ENCODE measurements around the gene NPAS3. TPM values are rescaled to one million over a fixed set of nuclear protein-coding genes. Genes with fewer than 3 reads are reported as not detected.

NPAS3 gene
- total and polyA plus RNA-seq, 8 donors, result 0.23 to 2.8 (median 1.4) TPM

DNA sequence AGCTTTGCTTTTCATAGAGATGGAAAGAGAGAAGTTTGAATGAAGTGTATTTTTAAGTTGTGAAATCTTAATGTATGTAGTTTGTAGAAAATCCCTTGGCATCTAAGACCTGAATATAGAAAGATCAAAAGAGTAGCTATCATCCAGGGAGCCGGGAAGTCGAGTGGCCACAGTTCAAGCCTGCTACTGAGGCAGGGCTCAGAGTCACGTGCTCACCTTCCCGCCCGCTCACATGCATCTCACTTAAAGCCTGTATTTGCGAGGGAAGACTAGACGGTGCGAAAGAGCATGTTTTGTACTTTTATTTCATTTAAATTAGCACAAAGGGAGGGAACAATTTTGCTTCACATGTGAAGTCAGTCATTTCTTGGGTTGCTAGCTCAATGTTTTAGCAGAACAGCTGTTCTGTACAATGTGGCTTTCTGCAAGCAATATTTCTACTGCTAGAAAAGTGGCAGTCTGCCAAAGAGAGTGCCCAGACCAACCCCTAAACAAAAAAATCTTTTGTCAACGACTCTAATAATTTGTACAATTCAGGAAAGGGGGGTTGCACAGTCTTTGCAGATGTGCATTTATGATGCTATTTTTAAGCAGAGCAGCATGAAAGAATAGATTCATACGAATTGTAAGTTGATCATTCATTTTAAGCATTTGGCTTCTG, 290.7 kb downstream of the NPAS3 start:
- Histone ChIP-seq H3K36me3 (no peaks in the 10 kb centered on the region), H3K4me3 (no peak overlapping the region), H3K27ac (no peak overlapping the region), H3K27me3 (no peaks in the 10 kb centered on the region), H3K9me3 (no peaks in the 10 kb centered on the region), H3K4me1 (no peaks in the 10 kb centered on the region)
- no peak for TF ChIP-seq CTCF (IDR thresholded peaks at IDR 0.05)
- no peak for ATAC-seq
- intact Hi-C loops (cut with DNase I), result no loop called here
- FAIRE-seq, result no peak
- DNase-seq, result no peak
- WGBS, 2 donors, result 64 to 67% methylated on average over 10 of the region's 10 CpGs

- no peaks in the 10 kb centered on the region for H3K36me3 ChIP-seq
- H3K4me3 ChIP-seq, result no peak overlapping the region
- no peaks in the 10 kb centered on the region for H3K27me3 ChIP-seq
- no peaks in the 10 kb centered on the region for H3K4me1 ChIP-seq
- FAIRE-seq, result no peak
- ATAC-seq, result no peak
- intact Hi-C loops (cut with DNase I), result no loop called here
- 42 to 52% methylated on average over 3 of the region's 3 CpGs for WGBS, 2 donors
- TF ChIP-seq CTCF (IDR thresholded peaks at IDR 0.05), result no peak
- no peak overlapping the region for H3K27ac ChIP-seq
- DNase-seq, result no peak
- H3K9me3 ChIP-seq, result no peaks in the 10 kb centered on the region
Observed at GRCh38 chr14:33230021-33230420, 291.3 kb downstream of the NPAS3 start.

GRCh38 chr14:33232031-33232430, 293.4 kb downstream of the NPAS3 start:
- DNase-seq, result no peak
- Histone ChIP-seq H3K9me3 (no peaks in the 10 kb centered on the region), H3K36me3 (no peaks in the 10 kb centered on the region), H3K4me3 (no peak overlapping the region), H3K4me1 (no peaks in the 10 kb centered on the region), H3K27me3 (no peaks in the 10 kb centered on the region), H3K27ac (no peak overlapping the region)
- FAIRE-seq, result no peak
- no peak for TF ChIP-seq CTCF (IDR thresholded peaks at IDR 0.05)
- 87 to 93% methylated on average over 3 of the region's 3 CpGs for WGBS, 2 donors
- intact Hi-C loops (cut with DNase I), result no loop called here
- ATAC-seq, result no peak

DNA sequence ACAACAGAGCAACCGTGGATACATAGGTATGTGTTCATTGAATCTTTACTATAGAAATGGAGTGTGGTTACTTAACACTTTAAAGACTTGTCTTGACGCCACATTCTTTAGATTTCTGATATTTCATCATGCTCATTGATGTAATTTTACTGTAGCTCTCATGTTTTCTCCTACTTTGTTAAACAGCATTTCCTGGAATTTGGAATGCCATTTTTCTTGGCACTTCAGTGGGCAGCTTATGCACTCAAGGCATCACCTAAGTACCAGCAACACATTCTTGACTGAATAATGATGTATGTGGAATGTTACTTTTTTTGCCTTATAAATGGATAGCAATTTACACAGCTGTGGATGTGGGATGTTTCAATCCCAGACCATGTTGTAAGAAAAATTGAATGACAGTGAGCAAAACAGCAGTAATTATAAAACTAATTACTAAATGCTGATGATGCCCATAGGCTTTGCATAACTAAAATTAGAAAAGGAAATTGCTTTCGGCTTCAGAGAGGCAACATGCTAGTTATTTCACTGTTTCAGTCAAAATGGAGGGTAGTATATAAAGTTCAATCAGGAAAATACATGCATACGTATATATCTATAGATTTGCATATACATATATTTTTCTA, 298.5 kb downstream of the NPAS3 start:
- intact Hi-C loops (cut with DNase I), result no loop called here
- Histone ChIP-seq H3K27ac (no peak overlapping the region), H3K4me1 (no peaks in the 10 kb centered on the region), H3K4me3 (no peak overlapping the region), H3K27me3 (no peaks in the 10 kb centered on the region), H3K9me3 (no peaks in the 10 kb centered on the region), H3K36me3 (no peaks in the 10 kb centered on the region)
- WGBS, 2 donors, result 59 to 74% methylated on average over 4 of the region's 4 CpGs
- FAIRE-seq (no peak), ATAC-seq (no peak), DNase-seq (no peak)
- no peak for TF ChIP-seq CTCF (IDR thresholded peaks at IDR 0.05)

DNA sequence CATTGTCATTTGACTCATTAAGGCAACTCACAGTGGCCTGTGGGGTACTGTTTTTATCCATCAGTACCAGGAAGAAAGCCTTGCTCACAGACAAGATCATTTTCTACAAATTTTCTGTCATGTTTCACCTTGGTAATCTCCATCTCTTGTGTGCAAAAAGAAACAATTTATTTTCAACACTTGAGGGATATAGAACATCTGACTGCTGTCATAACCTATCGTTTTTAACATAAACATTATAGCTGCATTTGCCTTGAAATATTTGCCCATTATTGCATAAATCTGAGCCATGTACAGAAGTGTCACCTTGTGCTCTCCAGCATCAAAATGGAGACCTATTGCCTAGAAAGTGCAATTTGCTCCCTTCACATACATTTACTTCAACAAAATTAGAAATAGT, 300.8 kb downstream of the NPAS3 start:
- no peaks in the 10 kb centered on the region for H3K4me1 ChIP-seq
- no peak for DNase-seq
- no peaks in the 10 kb centered on the region for H3K36me3 ChIP-seq
- H3K9me3 ChIP-seq, result no peaks in the 10 kb centered on the region
- ATAC-seq, result no peak
- H3K27me3 ChIP-seq, result no peaks in the 10 kb centered on the region
- no peak for TF ChIP-seq CTCF (IDR thresholded peaks at IDR 0.05)
- no peak overlapping the region for H3K27ac ChIP-seq
- 57 to 62% methylated on average over 1 of the region's 1 CpG for WGBS, 2 donors
- intact Hi-C loops (cut with DNase I), result no loop called here
- FAIRE-seq, result no peak
- no peak overlapping the region for H3K4me3 ChIP-seq

Data from pancreas (tissue), 10 donors.